IPS-11a (cell line): Measurements from ENCODE around the gene PFDN2.

Experiments used
- H3K4me3 ChIP-seq: one replicate; pipeline ENCODE4 v1.5.1; 2013; ENCODE audit warnings: low read depth, low read length, control low read depth

Gene PFDN2

GRCh38 chr1:161117759-161118581 lies at the start of gene PFDN2, which contains the start of gene NIT1:
Gene PFDN2 (minus strand): TSS chr1:161118037. CDS start chr1:161118026, 11 bp downstream.
Gene NIT1 (plus strand): TSS chr1:161118105. CDS start chr1:161118177, 72 bp downstream.
- peak within 1 kb of the TSS; percentile 97 for H3K4me3 ChIP-seq

- peak overlapping the region; percentile 85 for H3K4me3 ChIP-seq
These were observed 49.1 kb upstream of the PFDN2 start for GRCh38 chr1:161166669-161167548.

- H3K4me3 ChIP-seq = peak within 1 kb of the TSS; percentile 85
These were observed 48.2 kb upstream of the PFDN2 start, which contains the start of gene PPOX for GRCh38 chr1:161165742-161166668. Gene PPOX (plus strand): TSS chr1:161166426. CDS start chr1:161166848, 422 bp downstream.

- H3K4me3 ChIP-seq = peak overlapping the region; percentile 85
These were observed 47.2 kb upstream of the PFDN2 start for GRCh38 chr1:161164901-161165610.

- no peak overlapping the region for H3K4me3 ChIP-seq
These were observed 46.0 kb upstream of the PFDN2 start for GRCh38 chr1:161163793-161164192.

- no peak overlapping the region for H3K4me3 ChIP-seq
These were observed 45.0 kb upstream of the PFDN2 start for GRCh38 chr1:161162806-161163205.

GRCh38 chr1:161162052-161162451 lies 44.2 kb upstream of the PFDN2 start:
- no peak overlapping the region for H3K4me3 ChIP-seq

GRCh38 chr1:161161652-161162051 lies 43.8 kb upstream of the PFDN2 start:
- H3K4me3 ChIP-seq = no peak overlapping the region

- H3K4me3 ChIP-seq = no peak overlapping the region
These were observed 42.9 kb upstream of the PFDN2 start for GRCh38 chr1:161160671-161161145.

GRCh38 chr1:161159913-161160243 lies 42.0 kb upstream of the PFDN2 start:
- H3K4me3 ChIP-seq = peak overlapping the region; percentile 75

GRCh38 chr1:161159087-161159912 lies 41.5 kb upstream of the PFDN2 start, which contains the start of gene USP21:
Gene USP21 (plus strand): TSS chr1:161159500. CDS start chr1:161160641, 1,141 bp downstream.
- peak within 1 kb of the TSS; percentile 75 for H3K4me3 ChIP-seq

- peak overlapping the region; percentile 75 for H3K4me3 ChIP-seq
These were observed 40.6 kb upstream of the PFDN2 start for GRCh38 chr1:161158316-161159010.

GRCh38 chr1:161157867-161158266 lies 40.0 kb upstream of the PFDN2 start:
- H3K4me3 ChIP-seq = no peak overlapping the region

- H3K4me3 ChIP-seq = peak within 1 kb of the TSS; percentile 99
These were observed 36.0 kb upstream of the PFDN2 start, which contains the start of gene UFC1 for GRCh38 chr1:161153682-161154337. Gene UFC1 (plus strand): TSS chr1:161153978. CDS start chr1:161153998, 20 bp downstream.

- peak overlapping the region; percentile 99 for H3K4me3 ChIP-seq
These were observed 35.3 kb upstream of the PFDN2 start for GRCh38 chr1:161153176-161153575.

- H3K4me3 ChIP-seq = no peak overlapping the region
These were observed 28.0 kb upstream of the PFDN2 start for GRCh38 chr1:161145832-161146231.

GRCh38 chr1:161140755-161141400 lies 23.0 kb upstream of the PFDN2 start:
- no peak overlapping the region for H3K4me3 ChIP-seq
